HepG2 (cell line): ENCODE measurements around the gene EGR2.

Experiments
- MTA3 ChIP-seq: sonication (generic); formaldehyde crosslinking; IDR thresholded peaks from 2 replicates; pipeline ENCODE4 v1.4.0; 2020; ENCODE audit warnings: missing genetic modification reagents
- ZNF749 ChIP-seq: sonication (generic); formaldehyde crosslinking; IDR thresholded peaks from 2 replicates; pipeline ENCODE4 v1.8.0; 2022; ENCODE audit warnings: mild to moderate bottlenecking, missing genetic modification reagents, moderate library complexity, borderline replicate concordance
- TF ChIP-seq, protein P1 (sequence below): sonication (generic); formaldehyde crosslinking; IDR thresholded peaks from 2 replicates; pipeline ENCODE4 v1.5.0; 2020; ENCODE audit warnings: mild to moderate bottlenecking, missing genetic modification reagents, moderate library complexity

GRCh38 chr10:62830679-62831078 lies 14.5 kb upstream of the EGR2 start:
- TF ChIP-seq MTA3 (CRISPR knock-in tag), result no peak
- TF ChIP-seq ZNF749 (CRISPR knock-in tag), result no peak
- TF ChIP-seq, protein P1, sequence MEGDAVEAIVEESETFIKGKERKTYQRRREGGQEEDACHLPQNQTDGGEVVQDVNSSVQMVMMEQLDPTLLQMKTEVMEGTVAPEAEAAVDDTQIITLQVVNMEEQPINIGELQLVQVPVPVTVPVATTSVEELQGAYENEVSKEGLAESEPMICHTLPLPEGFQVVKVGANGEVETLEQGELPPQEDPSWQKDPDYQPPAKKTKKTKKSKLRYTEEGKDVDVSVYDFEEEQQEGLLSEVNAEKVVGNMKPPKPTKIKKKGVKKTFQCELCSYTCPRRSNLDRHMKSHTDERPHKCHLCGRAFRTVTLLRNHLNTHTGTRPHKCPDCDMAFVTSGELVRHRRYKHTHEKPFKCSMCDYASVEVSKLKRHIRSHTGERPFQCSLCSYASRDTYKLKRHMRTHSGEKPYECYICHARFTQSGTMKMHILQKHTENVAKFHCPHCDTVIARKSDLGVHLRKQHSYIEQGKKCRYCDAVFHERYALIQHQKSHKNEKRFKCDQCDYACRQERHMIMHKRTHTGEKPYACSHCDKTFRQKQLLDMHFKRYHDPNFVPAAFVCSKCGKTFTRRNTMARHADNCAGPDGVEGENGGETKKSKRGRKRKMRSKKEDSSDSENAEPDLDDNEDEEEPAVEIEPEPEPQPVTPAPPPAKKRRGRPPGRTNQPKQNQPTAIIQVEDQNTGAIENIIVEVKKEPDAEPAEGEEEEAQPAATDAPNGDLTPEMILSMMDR (CRISPR knock-in tag), result no peak
